ENCODE data around the gene SUCLG2. TPM values are rescaled to one million over a fixed set of nuclear protein-coding genes. Genes with fewer than 3 reads are reported as not detected.

Gene SUCLG2
- 72.8 TPM for total RNA-seq
- polyA plus RNA-seq = 58.9 TPM

GRCh38 chr3:67654099-67654843 lies at the start of gene SUCLG2:
Gene SUCLG2, minus strand, starts transcription at chr3:67654612. Its CDS starts 26 bp downstream, at chr3:67654586.
- peak; percentile 67 for DNase-seq (ENCODE audit: extremely low spot score)
- WGBS = under 1% methylated on average over 66 of the region's 66 CpGs
- no peaks in the 10 kb centered on the region for H3K4me1 ChIP-seq (ENCODE audit: insufficient read depth)
- H3K36me3 ChIP-seq (ENCODE audit: insufficient read depth) = no peaks in the 10 kb centered on the region
- peak within 1 kb of the TSS; percentile 97 for H3K27ac ChIP-seq (ENCODE audit: low read depth)
- peak within 1 kb of the TSS; percentile 77 for H3K4me3 ChIP-seq (ENCODE audit: low read depth, low read length)

- Histone ChIP-seq H3K4me1 (ENCODE audit: insufficient read depth) (no peaks in the 10 kb centered on the region), H3K4me3 (ENCODE audit: low read depth, low read length) (no peak overlapping the region), H3K27ac (ENCODE audit: low read depth) (no peak overlapping the region), H3K36me3 (ENCODE audit: insufficient read depth) (no peaks in the 10 kb centered on the region)
- DNase-seq (ENCODE audit: extremely low spot score) = no peak
- WGBS = 91% methylated on average over 4 of the region's 4 CpGs
Observed at GRCh38 chr3:67700596-67700995, 46.2 kb upstream of the SUCLG2 start.

GRCh38 chr3:67699882-67700281 lies 45.5 kb upstream of the SUCLG2 start:
- Histone ChIP-seq H3K4me3 (ENCODE audit: low read depth, low read length) (no peak overlapping the region), H3K27ac (ENCODE audit: low read depth) (no peak overlapping the region), H3K4me1 (ENCODE audit: insufficient read depth) (no peaks in the 10 kb centered on the region), H3K36me3 (ENCODE audit: insufficient read depth) (no peaks in the 10 kb centered on the region)
- no peak for DNase-seq (ENCODE audit: extremely low spot score)
- WGBS = 83% methylated on average over 5 of the region's 5 CpGs

- no peak overlapping the region for H3K4me3 ChIP-seq (ENCODE audit: low read depth, low read length)
- DNase-seq (ENCODE audit: extremely low spot score) = no peak
- WGBS = 50% methylated on average over 4 of the region's 4 CpGs
Observed at GRCh38 chr3:67692621-67693020, 38.2 kb upstream of the SUCLG2 start.

GRCh38 chr3:67691926-67692325 lies 37.5 kb upstream of the SUCLG2 start:
- no peak for DNase-seq (ENCODE audit: extremely low spot score)
- H3K4me1 ChIP-seq (ENCODE audit: insufficient read depth) = no peaks in the 10 kb centered on the region
- no peak overlapping the region for H3K27ac ChIP-seq (ENCODE audit: low read depth)
- 65% methylated on average over 1 of the region's 1 CpG for whole genome bisulfite sequencing
- H3K4me3 ChIP-seq (ENCODE audit: low read depth, low read length) = no peak overlapping the region
- no peaks in the 10 kb centered on the region for H3K36me3 ChIP-seq (ENCODE audit: insufficient read depth)

More at GRCh38 chr3:67692621-67693020, 38.2 kb upstream of the SUCLG2 start:
- Histone ChIP-seq H3K36me3 (ENCODE audit: insufficient read depth) (no peaks in the 10 kb centered on the region), H3K27ac (ENCODE audit: low read depth) (no peak overlapping the region), H3K4me1 (ENCODE audit: insufficient read depth) (no peaks in the 10 kb centered on the region)

GRCh38 chr3:67691207-67691606 lies 36.8 kb upstream of the SUCLG2 start:
- no peak overlapping the region for H3K4me3 ChIP-seq (ENCODE audit: low read depth, low read length)
- 80% methylated on average over 1 of the region's 1 CpG for WGBS

GRCh38 chr3:67689806-67690205 lies 35.4 kb upstream of the SUCLG2 start:
- no peaks in the 10 kb centered on the region for H3K36me3 ChIP-seq (ENCODE audit: insufficient read depth)
- 74% methylated on average over 1 of the region's 1 CpG for WGBS
- no peaks in the 10 kb centered on the region for H3K4me1 ChIP-seq (ENCODE audit: insufficient read depth)
- no peak overlapping the region for H3K4me3 ChIP-seq (ENCODE audit: low read depth, low read length)
- no peak for DNase-seq (ENCODE audit: extremely low spot score)
- no peak overlapping the region for H3K27ac ChIP-seq (ENCODE audit: low read depth)

More at GRCh38 chr3:67691207-67691606, 36.8 kb upstream of the SUCLG2 start:
- DNase-seq (ENCODE audit: extremely low spot score) = no peak
- H3K36me3 ChIP-seq (ENCODE audit: insufficient read depth) = no peaks in the 10 kb centered on the region
- no peak overlapping the region for H3K27ac ChIP-seq (ENCODE audit: low read depth)
- H3K4me1 ChIP-seq (ENCODE audit: insufficient read depth) = no peaks in the 10 kb centered on the region

GRCh38 chr3:67688231-67688630 lies 33.8 kb upstream of the SUCLG2 start:
- Histone ChIP-seq H3K4me3 (ENCODE audit: low read depth, low read length) (no peak overlapping the region), H3K4me1 (ENCODE audit: insufficient read depth) (no peaks in the 10 kb centered on the region), H3K27ac (ENCODE audit: low read depth) (no peak overlapping the region), H3K36me3 (ENCODE audit: insufficient read depth) (no peaks in the 10 kb centered on the region)
- no peak for DNase-seq (ENCODE audit: extremely low spot score)
- 97% methylated on average over 2 of the region's 2 CpGs for WGBS

GRCh38 chr3:67686069-67686468 lies 31.7 kb upstream of the SUCLG2 start:
- H3K4me1 ChIP-seq (ENCODE audit: insufficient read depth) = no peaks in the 10 kb centered on the region
- DNase-seq (ENCODE audit: extremely low spot score) = no peak
- WGBS = 73% methylated on average over 8 of the region's 8 CpGs
- H3K4me3 ChIP-seq (ENCODE audit: low read depth, low read length) = no peak overlapping the region
- H3K36me3 ChIP-seq (ENCODE audit: insufficient read depth) = no peaks in the 10 kb centered on the region
- H3K27ac ChIP-seq (ENCODE audit: low read depth) = no peak overlapping the region

- Histone ChIP-seq H3K4me3 (ENCODE audit: low read depth, low read length) (no peak overlapping the region), H3K4me1 (ENCODE audit: insufficient read depth) (no peaks in the 10 kb centered on the region), H3K36me3 (ENCODE audit: insufficient read depth) (no peaks in the 10 kb centered on the region), H3K27ac (ENCODE audit: low read depth) (no peak overlapping the region)
- 70% methylated on average over 1 of the region's 1 CpG for WGBS
- DNase-seq (ENCODE audit: extremely low spot score) = no peak
Observed at GRCh38 chr3:67685499-67685898, 31.1 kb upstream of the SUCLG2 start.

GRCh38 chr3:67684211-67684610 lies 29.8 kb upstream of the SUCLG2 start:
- Histone ChIP-seq H3K36me3 (ENCODE audit: insufficient read depth) (no peaks in the 10 kb centered on the region), H3K4me1 (ENCODE audit: insufficient read depth) (no peaks in the 10 kb centered on the region), H3K27ac (ENCODE audit: low read depth) (no peak overlapping the region), H3K4me3 (ENCODE audit: low read depth, low read length) (no peak overlapping the region)
- no peak for DNase-seq (ENCODE audit: extremely low spot score)
- 93% methylated on average over 3 of the region's 3 CpGs for WGBS

- no peak for DNase-seq (ENCODE audit: extremely low spot score)
- no peaks in the 10 kb centered on the region for H3K4me1 ChIP-seq (ENCODE audit: insufficient read depth)
- no peaks in the 10 kb centered on the region for H3K36me3 ChIP-seq (ENCODE audit: insufficient read depth)
- no peak overlapping the region for H3K27ac ChIP-seq (ENCODE audit: low read depth)
- no peak overlapping the region for H3K4me3 ChIP-seq (ENCODE audit: low read depth, low read length)
Observed at GRCh38 chr3:67683522-67683921, 29.1 kb upstream of the SUCLG2 start.

GRCh38 chr3:67678665-67679064 lies 24.3 kb upstream of the SUCLG2 start:
- no peaks in the 10 kb centered on the region for H3K36me3 ChIP-seq (ENCODE audit: insufficient read depth)
- DNase-seq (ENCODE audit: extremely low spot score) = no peak
- no peak overlapping the region for H3K27ac ChIP-seq (ENCODE audit: low read depth)
- H3K4me3 ChIP-seq (ENCODE audit: low read depth, low read length) = no peak overlapping the region
- H3K4me1 ChIP-seq (ENCODE audit: insufficient read depth) = no peaks in the 10 kb centered on the region

GRCh38 chr3:67674055-67674454 lies 19.6 kb upstream of the SUCLG2 start:
- no peaks in the 10 kb centered on the region for H3K4me1 ChIP-seq (ENCODE audit: insufficient read depth)
- no peak overlapping the region for H3K27ac ChIP-seq (ENCODE audit: low read depth)
- no peak overlapping the region for H3K4me3 ChIP-seq (ENCODE audit: low read depth, low read length)
- no peak for DNase-seq (ENCODE audit: extremely low spot score)
- no peaks in the 10 kb centered on the region for H3K36me3 ChIP-seq (ENCODE audit: insufficient read depth)
- whole genome bisulfite sequencing = 72% methylated on average over 4 of the region's 4 CpGs

Data from urinary bladder (tissue), 4 donors.